ENCODE data around the gene LILRA6. TPM values are rescaled to one million over a fixed set of nuclear protein-coding genes. Genes with fewer than 3 reads are reported as not detected.
"Not testable (repeated sequence)": the region's sequence is repeated elsewhere in the genome, so short reads cannot be mapped to it uniquely, and the experiment has no call there.

Gene LILRA6
- total RNA-seq, 4 donors from 2014 or later = 0.22 to 10.2 (median 0.90) TPM

- not testable (repeated sequence) for DNase-seq (ENCODE audit: low spot score in 2 of 2); H3K27ac ChIP-seq
- WGBS, 2 donors = 70 to 72% methylated on average over 9 to 13 of the region's 21 CpGs
Measured at GRCh38 chr19:54239491-54240371, 2.9 kb downstream of the LILRA6 start.

DNA sequence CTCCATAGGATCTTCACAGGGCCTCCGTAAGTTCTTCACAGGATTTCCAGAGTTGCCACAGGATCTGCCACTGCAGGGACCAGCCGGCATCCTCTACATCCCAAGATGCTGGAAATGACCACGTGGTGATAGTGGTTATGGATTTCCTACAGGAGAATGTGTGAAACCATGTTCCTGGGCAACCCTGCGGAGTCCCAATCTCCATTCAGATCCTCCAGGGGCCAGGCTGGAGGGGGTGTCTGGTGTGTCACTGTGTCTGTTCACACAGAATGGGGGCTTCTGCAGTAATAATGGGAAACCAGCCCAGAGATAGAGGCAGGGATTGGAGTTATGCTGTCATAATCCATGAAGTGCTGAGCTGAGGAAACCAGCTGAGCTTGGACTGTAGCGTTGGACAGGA is 8.6 kb downstream of the LILRA6 start:
- no peak for DNase-seq (ENCODE audit: low spot score in 2 of 2)
- Histone ChIP-seq H3K36me3 (no peaks in the 10 kb centered on the region), H3K4me3 (no peak overlapping the region), H3K27me3 (peaks cover 0 to 8% of the 10 kb centered on the region in 2 donors), H3K9me3 (peaks cover 0 to 18% (median 2%) of the 10 kb centered on the region in 4 donors), H3K27ac (no peak overlapping the region), H3K4me1 (no peaks in the 10 kb centered on the region)
- 45 to 81% methylated on average over 5 of the region's 5 CpGs for WGBS, 2 donors
- TF ChIP-seq, protein P1, sequence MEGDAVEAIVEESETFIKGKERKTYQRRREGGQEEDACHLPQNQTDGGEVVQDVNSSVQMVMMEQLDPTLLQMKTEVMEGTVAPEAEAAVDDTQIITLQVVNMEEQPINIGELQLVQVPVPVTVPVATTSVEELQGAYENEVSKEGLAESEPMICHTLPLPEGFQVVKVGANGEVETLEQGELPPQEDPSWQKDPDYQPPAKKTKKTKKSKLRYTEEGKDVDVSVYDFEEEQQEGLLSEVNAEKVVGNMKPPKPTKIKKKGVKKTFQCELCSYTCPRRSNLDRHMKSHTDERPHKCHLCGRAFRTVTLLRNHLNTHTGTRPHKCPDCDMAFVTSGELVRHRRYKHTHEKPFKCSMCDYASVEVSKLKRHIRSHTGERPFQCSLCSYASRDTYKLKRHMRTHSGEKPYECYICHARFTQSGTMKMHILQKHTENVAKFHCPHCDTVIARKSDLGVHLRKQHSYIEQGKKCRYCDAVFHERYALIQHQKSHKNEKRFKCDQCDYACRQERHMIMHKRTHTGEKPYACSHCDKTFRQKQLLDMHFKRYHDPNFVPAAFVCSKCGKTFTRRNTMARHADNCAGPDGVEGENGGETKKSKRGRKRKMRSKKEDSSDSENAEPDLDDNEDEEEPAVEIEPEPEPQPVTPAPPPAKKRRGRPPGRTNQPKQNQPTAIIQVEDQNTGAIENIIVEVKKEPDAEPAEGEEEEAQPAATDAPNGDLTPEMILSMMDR (IDR thresholded peaks at IDR 0.05) = no peak
- TF ChIP-seq EP300 (IDR thresholded peaks at IDR 0.05) (no peak), POLR2A (IDR thresholded peaks at IDR 0.05) (no peak)

More at GRCh38 chr19:54239491-54240371, 2.9 kb downstream of the LILRA6 start:
- peaks cover 0 to 12% (median 1%) of the 10 kb centered on the region in 4 donors for H3K9me3 ChIP-seq
- not testable (repeated sequence) for H3K36me3 ChIP-seq, H3K4me3 ChIP-seq, H3K4me1 ChIP-seq, H3K27me3 ChIP-seq

GRCh38 chr19:54231077-54231931 is 11.3 kb downstream of the LILRA6 start:
- 21 to 24% methylated on average over 20 to 21 of the region's 21 CpGs for WGBS, 2 donors
- DNase-seq (ENCODE audit: low spot score in 2 of 2) = peak; percentile 69 to 88
- Histone ChIP-seq H3K27ac (no peak overlapping the region), H3K4me1 (no peaks in the 10 kb centered on the region), H3K27me3 (peaks cover 0 to 15% of the 10 kb centered on the region in 2 donors), H3K9me3 (peaks cover 0 to 15% (median 2%) of the 10 kb centered on the region in 4 donors), H3K36me3 (no peaks in the 10 kb centered on the region), H3K4me3 (no peak overlapping the region)
- TF ChIP-seq, protein P1 (IDR thresholded peaks at IDR 0.05) = peak; percentile 76 to 92 (median 79)
- TF ChIP-seq EP300 (IDR thresholded peaks at IDR 0.05) (peak in 1 of 2 donors; percentile 13), POLR2A (IDR thresholded peaks at IDR 0.05) (no peak)

GRCh38 chr19:54230031-54230430 is 12.6 kb downstream of the LILRA6 start:
- no peak overlapping the region for H3K27ac ChIP-seq
- DNase-seq (ENCODE audit: low spot score in 2 of 2) = no peak
- no peak for TF ChIP-seq POLR2A (IDR thresholded peaks at IDR 0.05)
- TF ChIP-seq, protein P1 (IDR thresholded peaks at IDR 0.05) = no peak
- TF ChIP-seq EP300 (IDR thresholded peaks at IDR 0.05) = no peak

GRCh38 chr19:54229146-54229545 is 13.4 kb downstream of the LILRA6 start:
- H3K4me3 ChIP-seq = no peak overlapping the region
- no peaks in the 10 kb centered on the region for H3K36me3 ChIP-seq
- TF ChIP-seq, protein P1 (IDR thresholded peaks at IDR 0.05) = no peak
- TF ChIP-seq EP300 (IDR thresholded peaks at IDR 0.05) = no peak
- no peak for TF ChIP-seq POLR2A (IDR thresholded peaks at IDR 0.05)
- no peak for DNase-seq (ENCODE audit: low spot score in 2 of 2)
- H3K27me3 ChIP-seq = peaks cover 0 to 15% of the 10 kb centered on the region in 2 donors
- H3K27ac ChIP-seq = no peak overlapping the region
- WGBS, 2 donors = 89 to 90% methylated on average over 8 of the region's 8 CpGs
- H3K9me3 ChIP-seq = no peaks in the 10 kb centered on the region
- H3K4me1 ChIP-seq = no peaks in the 10 kb centered on the region

More at GRCh38 chr19:54230031-54230430, 12.6 kb downstream of the LILRA6 start:
- 84% methylated on average over 7 of the region's 7 CpGs for WGBS, 2 donors
- Histone ChIP-seq H3K27me3 (peaks cover 0 to 15% of the 10 kb centered on the region in 2 donors), H3K4me1 (no peaks in the 10 kb centered on the region), H3K36me3 (no peaks in the 10 kb centered on the region), H3K9me3 (peaks cover 0 to 9% (median 2%) of the 10 kb centered on the region in 4 donors), H3K4me3 (no peak overlapping the region)

DNA sequence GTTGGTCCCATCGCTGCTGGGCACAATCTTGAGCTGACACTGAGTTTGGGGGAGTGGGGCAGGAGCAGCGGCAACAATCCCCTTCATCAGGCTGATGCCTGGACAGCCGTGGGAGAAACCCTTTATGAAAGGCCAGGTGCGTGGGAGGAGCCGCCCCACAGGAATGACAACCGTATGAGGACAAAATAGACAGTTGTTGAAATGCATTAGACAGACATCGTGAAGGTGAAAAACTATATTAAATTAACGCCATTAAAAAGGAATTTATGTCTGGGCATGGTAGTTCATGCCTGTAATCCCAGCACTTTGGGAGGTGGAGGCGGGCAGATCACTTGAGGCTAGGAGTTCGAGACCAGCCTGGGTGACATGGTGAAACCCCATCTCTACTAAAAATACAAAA is 18.0 kb downstream of the LILRA6 start:
- H3K36me3 ChIP-seq; H3K9me3 ChIP-seq; DNase-seq (ENCODE audit: low spot score in 2 of 2); H3K27ac ChIP-seq; H3K4me3 ChIP-seq; H3K4me1 ChIP-seq: not testable (repeated sequence)
- WGBS, 2 donors = 65 to 71% methylated on average over 9 to 10 of the region's 10 CpGs
- H3K27me3 ChIP-seq = peaks cover 0 to 21% of the 10 kb centered on the region in 2 donors

GRCh38 chr19:54223937-54224281 is 18.7 kb downstream of the LILRA6 start:
- not testable (repeated sequence) for H3K4me3 ChIP-seq; H3K27ac ChIP-seq; H3K4me1 ChIP-seq; H3K9me3 ChIP-seq; DNase-seq (ENCODE audit: low spot score in 2 of 2); H3K36me3 ChIP-seq
- WGBS, 2 donors = 38 to 66% methylated on average over 5 of the region's 5 CpGs
- H3K27me3 ChIP-seq = peaks cover 0 to 21% of the 10 kb centered on the region in 2 donors

GRCh38 chr19:54223277-54223936 is 19.2 kb downstream of the LILRA6 start:
- not testable (repeated sequence) for H3K36me3 ChIP-seq; H3K9me3 ChIP-seq; H3K27ac ChIP-seq; H3K4me1 ChIP-seq; H3K4me3 ChIP-seq; DNase-seq (ENCODE audit: low spot score in 2 of 2)
- 43 to 52% methylated on average over 14 of the region's 14 CpGs for WGBS, 2 donors
- peaks cover 0 to 21% of the 10 kb centered on the region in 2 donors for H3K27me3 ChIP-seq
